Type B pancreatic cell (in vitro differentiated cells): ENCODE results near the gene LGI4. TPM values are rescaled to one million over a fixed set of nuclear protein-coding genes. Genes with fewer than 3 reads are reported as not detected.

Experiments used
- DNase-seq: peaks from one replicate; pipeline ENCODE4 v3.0.0; 2021; ENCODE audit warnings: mixed read lengths; ENCODE audit not compliant: unreplicated experiment; ENCODE audit errors: extremely low spot score
- H3K27ac Mint-ChIP-seq: 2 replicates; pipeline ENCODE4 v1.8.0; 2021; ENCODE audit warnings: mild to moderate bottlenecking, mixed read lengths
- H3K27me3 Mint-ChIP-seq: 2 replicates; pipeline ENCODE4 v1.8.0; 2021; ENCODE audit warnings: mixed read lengths
- H3K36me3 Mint-ChIP-seq: 2 replicates; pipeline ENCODE4 v1.8.0; 2021; ENCODE audit warnings: mixed read lengths
- H3K4me1 Mint-ChIP-seq: one replicate; pipeline ENCODE4 v1.8.0; 2021; ENCODE audit warnings: mixed read lengths; ENCODE audit not compliant: unreplicated experiment
- H3K4me3 Mint-ChIP-seq: 2 replicates; pipeline ENCODE4 v1.8.0; 2021; ENCODE audit warnings: mild to moderate bottlenecking, mixed read lengths
- H3K9me3 Mint-ChIP-seq: 2 replicates; pipeline ENCODE4 v1.8.0; 2021; ENCODE audit warnings: mixed read lengths
- CTCF ChIP-seq: fragments of 200-600 bp; sonication (generic); conservative IDR thresholded peaks from 2 replicates; pipeline ENCODE4 v1.5.0; 2021; ENCODE audit warnings: antibody characterized with exemption, mild to moderate bottlenecking
- total RNA-seq: library from RNA; stranded (reverse); gene quantifications from 2 replicates; pipeline ENCODE4 v1.2.1, GENCODE V29; 2021; ENCODE audit warnings: low replicate concordance

Gene LGI4
- total RNA-seq, 1 donor from 2014 or later = 2.2 TPM

DNA sequence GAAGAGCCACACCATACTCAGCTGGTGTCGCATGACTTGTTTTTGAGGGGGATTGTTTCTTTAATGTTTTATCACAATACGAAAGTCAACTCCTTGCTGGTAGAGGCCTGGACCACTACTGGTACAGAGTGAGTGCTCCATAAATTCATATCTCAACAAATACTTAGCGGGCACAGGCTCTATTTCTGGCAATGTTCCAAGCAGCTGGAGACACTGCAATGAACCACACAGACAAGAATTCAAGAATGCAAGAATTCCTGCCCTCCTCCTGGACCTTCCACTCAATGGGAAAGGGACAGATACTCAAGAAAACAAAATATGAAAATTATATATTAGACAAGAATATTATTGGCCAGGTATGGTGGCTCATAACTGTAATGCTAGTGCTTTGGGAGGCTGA, 14.6 kb upstream of the LGI4 start:
- Mint-ChIP-seq H3K27ac (no peak overlapping the region), H3K27me3 (peaks cover 65% of the 10 kb centered on the region), H3K4me1 (peaks cover 6% of the 10 kb centered on the region), H3K9me3 (no peaks in the 10 kb centered on the region), H3K36me3 (no peaks in the 10 kb centered on the region), H3K4me3 (no peak overlapping the region)
- no peak for TF ChIP-seq CTCF
- no peak for DNase-seq

- Mint-ChIP-seq H3K27me3 (peaks cover 61% of the 10 kb centered on the region), H3K4me3 (no peak overlapping the region), H3K4me1 (peaks cover 8% of the 10 kb centered on the region), H3K27ac (no peak overlapping the region), H3K9me3 (no peaks in the 10 kb centered on the region), H3K36me3 (no peaks in the 10 kb centered on the region)
- TF ChIP-seq CTCF = no peak
- DNase-seq = no peak
Observed at GRCh38 chr19:35146746-35147459, 12.0 kb upstream of the LGI4 start.

DNA sequence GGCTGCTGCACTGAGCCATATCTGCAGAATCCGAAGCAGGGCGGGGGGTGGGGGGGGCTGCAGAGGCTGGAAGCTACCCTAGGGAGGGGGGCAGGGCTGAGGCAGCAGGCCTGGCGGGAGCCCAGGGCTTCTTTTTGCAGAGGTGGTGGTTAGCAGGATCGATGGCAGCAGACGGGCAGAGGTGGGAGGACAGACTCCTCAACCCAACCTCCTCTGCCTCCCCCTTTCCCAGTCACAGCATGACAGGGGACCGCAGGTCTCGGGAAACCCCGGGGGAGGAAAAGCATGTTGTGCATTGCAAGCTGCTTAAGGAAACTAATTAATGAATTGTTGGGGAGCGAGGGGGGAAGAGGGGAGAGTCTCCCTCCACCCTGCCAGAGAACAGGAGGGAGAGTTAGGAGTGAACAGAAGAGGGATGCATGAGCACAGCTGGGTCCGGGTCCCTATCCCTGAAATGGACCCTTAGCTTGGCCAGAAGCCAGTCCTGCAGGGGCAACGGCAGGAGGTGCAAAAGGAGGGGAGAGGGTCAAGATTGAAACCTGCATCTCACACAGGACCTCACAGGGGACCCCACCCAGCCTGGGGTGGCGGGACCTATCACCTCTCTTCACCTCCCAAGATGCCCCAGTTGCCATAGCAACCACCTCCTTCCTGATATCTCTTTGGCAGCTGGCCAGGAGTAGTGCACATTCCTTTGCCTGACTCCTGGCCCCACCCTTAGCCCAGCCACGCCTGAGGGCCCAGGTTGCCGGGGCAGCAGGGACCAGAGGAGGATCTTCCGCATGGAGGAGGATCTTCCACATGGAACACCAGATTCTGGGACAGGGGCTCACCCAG, 10.0 kb upstream of the LGI4 start:
- Mint-ChIP-seq H3K36me3 (no peaks in the 10 kb centered on the region), H3K4me3 (no peak overlapping the region), H3K4me1 (peaks cover 21% of the 10 kb centered on the region), H3K27ac (peak overlapping the region; percentile 26), H3K9me3 (no peaks in the 10 kb centered on the region), H3K27me3 (peaks cover 58% of the 10 kb centered on the region)
- DNase-seq = peak; percentile 80
- no peak for TF ChIP-seq CTCF

GRCh38 chr19:35144259-35144599, 9.4 kb upstream of the LGI4 start:
- TF ChIP-seq CTCF = no peak
- Mint-ChIP-seq H3K4me1 (peaks cover 21% of the 10 kb centered on the region), H3K4me3 (no peak overlapping the region), H3K36me3 (no peaks in the 10 kb centered on the region), H3K9me3 (no peaks in the 10 kb centered on the region), H3K27ac (no peak overlapping the region), H3K27me3 (peaks cover 55% of the 10 kb centered on the region)
- no peak for DNase-seq

GRCh38 chr19:35143818-35144217, 9.0 kb upstream of the LGI4 start:
- H3K4me3 Mint-ChIP-seq = no peak overlapping the region

More at GRCh38 chr19:35143818-35144217, 9.0 kb upstream of the LGI4 start:
- DNase-seq = no peak
- H3K4me1 Mint-ChIP-seq = peaks cover 21% of the 10 kb centered on the region
- no peaks in the 10 kb centered on the region for H3K36me3 Mint-ChIP-seq
- no peak overlapping the region for H3K27ac Mint-ChIP-seq
- TF ChIP-seq CTCF = no peak
- H3K9me3 Mint-ChIP-seq = no peaks in the 10 kb centered on the region
- peaks cover 55% of the 10 kb centered on the region for H3K27me3 Mint-ChIP-seq
